GM12875 (cell line): ENCODE data around the gene OR2S2.
"Not testable (repeated sequence)": the region's sequence is repeated elsewhere in the genome, so short reads cannot be mapped to it uniquely, and the experiment has no call there.

ENCODE experiments used
- H3K4me3 ChIP-seq: one replicate; pipeline ENCODE4 v1.5.1; 2011; ENCODE audit warnings: low read depth, low read length, control low read depth
- TF ChIP-seq, protein P1 (sequence below): IDR thresholded peaks from 2 replicates; pipeline ENCODE4 v1.5.1; 2011; ENCODE audit warnings: low read depth, mild to moderate bottlenecking, control low read depth, inconsistent platforms, low read length, moderate library complexity, borderline replicate concordance; ENCODE audit not compliant: insufficient read depth

OR2S2 gene

DNA sequence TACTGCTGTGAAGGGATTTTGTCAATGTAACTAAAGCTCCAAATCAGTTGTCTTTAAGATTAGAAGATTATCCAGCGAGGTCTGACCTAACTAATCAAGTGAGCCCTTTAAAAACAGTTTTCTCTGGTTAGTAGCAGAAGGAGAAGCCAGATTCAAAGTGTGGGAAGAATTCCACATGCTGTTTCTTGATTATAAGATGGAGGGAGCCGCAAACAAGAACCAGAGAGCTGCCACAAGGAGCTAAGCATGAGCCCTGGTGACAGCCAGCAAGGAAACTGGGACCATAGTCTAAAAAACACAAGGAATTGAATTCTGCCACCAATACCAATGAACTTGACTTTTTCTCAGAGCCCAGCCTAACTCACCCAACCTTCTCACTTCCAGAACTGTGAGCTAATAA, 37.0 kb upstream of the OR2S2 start:
- TF ChIP-seq, protein P1, sequence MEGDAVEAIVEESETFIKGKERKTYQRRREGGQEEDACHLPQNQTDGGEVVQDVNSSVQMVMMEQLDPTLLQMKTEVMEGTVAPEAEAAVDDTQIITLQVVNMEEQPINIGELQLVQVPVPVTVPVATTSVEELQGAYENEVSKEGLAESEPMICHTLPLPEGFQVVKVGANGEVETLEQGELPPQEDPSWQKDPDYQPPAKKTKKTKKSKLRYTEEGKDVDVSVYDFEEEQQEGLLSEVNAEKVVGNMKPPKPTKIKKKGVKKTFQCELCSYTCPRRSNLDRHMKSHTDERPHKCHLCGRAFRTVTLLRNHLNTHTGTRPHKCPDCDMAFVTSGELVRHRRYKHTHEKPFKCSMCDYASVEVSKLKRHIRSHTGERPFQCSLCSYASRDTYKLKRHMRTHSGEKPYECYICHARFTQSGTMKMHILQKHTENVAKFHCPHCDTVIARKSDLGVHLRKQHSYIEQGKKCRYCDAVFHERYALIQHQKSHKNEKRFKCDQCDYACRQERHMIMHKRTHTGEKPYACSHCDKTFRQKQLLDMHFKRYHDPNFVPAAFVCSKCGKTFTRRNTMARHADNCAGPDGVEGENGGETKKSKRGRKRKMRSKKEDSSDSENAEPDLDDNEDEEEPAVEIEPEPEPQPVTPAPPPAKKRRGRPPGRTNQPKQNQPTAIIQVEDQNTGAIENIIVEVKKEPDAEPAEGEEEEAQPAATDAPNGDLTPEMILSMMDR, result no peak
- no peak overlapping the region for H3K4me3 ChIP-seq

DNA sequence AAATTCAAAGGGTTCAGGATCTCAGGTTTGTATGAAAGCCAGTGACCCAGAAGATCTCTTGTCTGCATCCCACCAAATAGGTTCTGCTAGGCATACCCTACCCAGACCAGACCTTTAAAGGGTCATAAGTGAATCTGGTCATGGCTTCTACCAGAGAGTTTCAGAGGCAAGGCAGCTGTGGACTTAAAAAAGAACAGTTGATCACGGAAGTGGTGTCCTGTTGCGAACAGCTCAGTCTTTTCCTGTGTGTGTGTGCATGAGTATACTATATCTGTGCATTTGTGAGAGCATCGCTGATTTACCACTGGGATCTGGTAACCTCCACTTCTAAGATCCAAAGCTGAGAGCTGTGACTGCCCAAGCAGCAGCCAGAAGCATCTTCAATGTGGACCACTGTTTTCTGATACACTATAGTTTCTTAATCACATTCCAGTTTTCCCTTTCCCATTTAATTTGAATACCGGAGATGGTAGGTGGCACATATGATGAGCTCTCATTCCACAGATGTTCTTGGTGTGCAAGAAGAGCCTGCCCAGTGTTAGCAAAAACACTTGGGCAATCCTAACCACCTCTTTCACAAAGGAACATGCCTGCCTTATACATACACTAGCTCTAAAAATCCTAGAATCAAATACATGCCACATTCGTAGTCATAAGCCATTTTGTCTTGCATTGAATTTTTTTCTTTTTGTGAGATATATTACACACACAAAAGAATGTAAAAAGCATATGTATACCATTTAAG, 36.2 kb upstream of the OR2S2 start:
- TF ChIP-seq, protein P1, result no peak

DNA sequence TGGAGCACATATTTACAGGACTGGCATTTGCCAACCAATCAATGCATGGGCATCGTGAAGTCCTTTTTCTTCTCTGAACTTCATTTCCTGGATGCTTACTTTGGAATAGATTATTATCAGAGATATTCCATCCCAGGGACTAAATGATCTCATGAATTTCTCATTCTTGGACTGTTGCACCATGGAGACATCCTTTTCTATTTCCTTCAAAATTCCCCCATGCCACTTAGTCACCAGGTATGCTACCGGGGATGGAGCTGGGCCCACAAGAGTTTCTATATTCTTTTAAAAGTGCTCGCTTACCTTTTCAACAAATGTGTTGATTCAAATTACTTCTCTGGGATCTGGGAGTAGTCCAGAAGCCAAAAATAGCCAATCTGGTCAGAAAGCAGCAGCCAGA, 35.2 kb upstream of the OR2S2 start:
- H3K4me3 ChIP-seq, result not testable (repeated sequence)

More for the DNA sequence above, 36.2 kb upstream of the OR2S2 start:
- no peak overlapping the region for H3K4me3 ChIP-seq

DNA sequence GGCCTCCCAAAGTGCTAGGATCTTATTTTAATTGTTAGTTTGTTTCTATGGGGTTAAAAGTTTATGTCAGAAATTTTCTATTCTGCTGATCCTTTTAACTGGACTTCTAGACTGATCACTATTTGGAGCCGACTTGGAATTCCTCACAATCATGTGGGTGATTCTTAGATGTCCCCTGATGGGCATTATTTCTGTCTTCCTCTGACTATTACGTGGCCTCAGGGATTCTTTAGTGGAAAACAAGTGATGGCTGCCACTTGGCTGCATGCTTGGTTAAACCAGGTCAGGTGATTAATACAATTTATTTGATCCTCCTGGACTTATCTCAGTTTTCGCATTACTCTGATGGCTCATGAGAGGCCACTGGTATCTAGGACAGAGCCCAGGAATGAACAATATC, 32.2 kb upstream of the OR2S2 start:
- TF ChIP-seq, protein P1, result no peak
- no peak overlapping the region for H3K4me3 ChIP-seq

DNA sequence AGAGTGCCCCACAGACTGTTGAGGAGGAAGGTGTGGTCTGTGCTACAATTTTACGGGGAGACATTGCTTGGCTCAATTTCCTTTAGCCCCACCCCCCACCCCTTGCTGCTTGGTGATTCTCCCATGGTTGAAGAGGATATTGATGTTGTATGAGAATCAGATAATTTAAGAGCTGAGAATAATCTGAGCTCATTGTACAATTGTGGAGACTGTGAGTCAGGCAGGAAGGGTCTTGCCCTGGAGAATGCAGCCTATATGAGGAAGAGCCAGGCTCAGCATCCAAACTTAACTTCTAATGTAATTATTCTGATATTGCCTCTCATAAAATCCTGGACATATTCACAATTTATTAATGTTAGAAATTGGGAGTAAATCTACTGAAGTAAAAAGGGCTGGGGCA, 26.1 kb upstream of the OR2S2 start:
- TF ChIP-seq, protein P1, result no peak
- no peak overlapping the region for H3K4me3 ChIP-seq

DNA sequence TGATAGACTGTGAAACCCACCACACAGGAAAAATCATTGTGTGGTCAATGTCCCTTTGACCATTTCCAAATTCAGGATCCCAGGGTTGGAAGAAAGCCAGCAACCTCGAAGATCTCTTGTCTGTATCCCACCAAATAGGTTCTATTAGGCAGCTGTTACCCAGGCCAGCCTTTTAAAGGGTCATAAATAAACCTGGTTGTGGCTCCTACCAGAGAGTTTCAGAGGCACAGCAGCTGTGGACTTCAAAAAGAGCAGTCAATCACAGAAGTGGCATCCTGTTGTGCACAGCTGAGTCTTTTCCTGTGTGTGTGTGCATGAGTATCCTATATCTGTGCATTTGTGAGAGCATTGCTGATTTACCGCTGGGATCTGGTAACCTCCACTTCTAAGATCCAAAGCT, 23.7 kb upstream of the OR2S2 start:
- H3K4me3 ChIP-seq, result no peak overlapping the region
- TF ChIP-seq, protein P1, result no peak

DNA sequence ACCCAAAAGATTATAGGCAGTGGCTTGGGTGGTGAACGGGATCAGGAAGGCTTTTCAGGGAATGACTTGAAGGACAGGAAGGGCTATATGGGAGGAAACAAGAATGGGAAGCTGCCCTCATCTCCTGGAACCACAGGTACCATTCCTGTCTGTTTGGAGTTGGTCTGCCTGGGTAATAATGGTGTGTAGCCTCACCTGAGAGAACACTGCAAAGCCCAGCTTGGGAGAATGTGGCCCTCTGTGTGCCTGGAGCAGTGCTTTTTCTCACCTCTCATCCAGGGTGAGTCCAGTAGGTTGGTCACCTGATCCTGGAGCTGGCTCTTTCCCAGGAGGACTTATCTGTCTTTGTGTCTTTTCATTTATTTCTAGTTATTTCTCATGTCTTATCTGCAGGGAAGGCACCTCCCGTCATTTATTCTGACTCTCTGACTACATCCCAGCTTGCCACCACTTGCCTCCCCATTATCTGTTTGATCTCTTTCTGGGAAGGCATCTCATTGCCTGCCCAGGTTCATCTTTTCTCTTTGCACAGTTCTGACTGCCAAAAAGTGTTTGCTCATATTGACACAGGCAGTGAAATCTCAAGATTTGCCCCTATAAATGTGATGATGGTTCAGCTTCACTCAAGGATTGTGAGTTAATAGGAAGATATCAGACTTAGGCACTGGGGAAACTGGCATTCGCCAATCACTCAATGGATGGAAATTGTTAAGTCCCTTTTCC, 22.5 kb upstream of the OR2S2 start:
- TF ChIP-seq, protein P1, result no peak
- H3K4me3 ChIP-seq, result no peak overlapping the region

DNA sequence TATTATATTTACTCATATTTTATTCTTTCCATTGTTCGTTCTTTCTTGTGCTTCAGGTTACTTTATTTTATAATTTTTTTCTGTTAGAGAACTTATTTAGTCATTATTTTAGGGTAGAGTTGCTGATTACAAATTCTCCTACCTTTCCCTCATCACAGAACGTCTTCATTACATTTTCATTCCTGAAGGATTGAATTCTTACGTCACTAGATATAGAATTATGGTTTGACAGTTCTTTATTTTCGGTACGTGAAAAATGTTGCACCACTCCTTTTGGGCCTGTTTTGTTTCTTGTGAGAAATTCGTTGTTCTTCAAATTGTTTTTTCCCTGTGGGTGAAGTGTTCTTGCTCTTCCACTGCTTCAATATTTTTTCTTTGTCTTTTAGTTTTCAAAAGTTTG, 20.8 kb upstream of the OR2S2 start:
- TF ChIP-seq, protein P1, result no peak
- H3K4me3 ChIP-seq, result no peak overlapping the region
